Measurements from ENCODE around the gene NEGR1. TPM values are rescaled to one million over a fixed set of nuclear protein-coding genes. Genes with fewer than 3 reads are reported as not detected.

NEGR1 gene
- total RNA-seq, 4 donors from 2014 or later = 0.49 to 8.8 (median 2.7) TPM

DNA sequence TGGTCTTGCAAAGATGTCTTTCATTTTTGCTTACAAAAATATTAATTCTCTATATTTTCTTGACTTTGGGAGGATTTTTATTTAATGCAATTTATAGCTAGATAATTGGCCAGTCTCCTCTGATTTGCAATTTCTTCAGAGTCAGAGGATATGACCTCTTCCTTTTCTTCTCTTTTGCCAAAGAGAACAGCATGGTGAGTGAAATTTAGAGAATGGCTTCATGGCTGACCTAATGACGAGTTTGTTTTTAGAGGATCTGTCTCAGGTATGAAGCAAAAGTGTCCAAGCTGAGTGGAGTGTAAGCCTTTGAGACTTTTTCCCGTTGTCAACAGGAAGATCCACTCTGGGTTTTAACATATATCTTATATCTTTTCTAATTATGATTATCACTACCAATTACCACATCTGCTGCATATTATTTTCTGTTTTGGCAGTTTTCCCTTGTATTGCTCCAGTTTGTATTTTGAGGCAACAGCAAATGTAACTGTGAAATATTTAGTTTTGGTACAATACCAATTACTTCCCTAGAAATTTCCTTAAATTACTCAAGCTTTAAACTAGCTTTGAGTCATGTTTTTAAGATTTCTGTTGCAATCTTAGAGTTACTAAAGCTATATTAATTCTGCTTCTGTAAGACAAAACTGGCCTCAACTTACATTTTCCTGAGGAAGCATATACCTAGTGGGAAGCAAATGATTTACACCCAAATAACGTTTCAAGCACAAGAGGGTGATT is 868.7 kb downstream of the NEGR1 start:
- intact Hi-C loops (cut with DNase I) = no loop called here
- no peak for TF ChIP-seq POLR2A (IDR thresholded peaks at IDR 0.05)
- TF ChIP-seq, protein P1, sequence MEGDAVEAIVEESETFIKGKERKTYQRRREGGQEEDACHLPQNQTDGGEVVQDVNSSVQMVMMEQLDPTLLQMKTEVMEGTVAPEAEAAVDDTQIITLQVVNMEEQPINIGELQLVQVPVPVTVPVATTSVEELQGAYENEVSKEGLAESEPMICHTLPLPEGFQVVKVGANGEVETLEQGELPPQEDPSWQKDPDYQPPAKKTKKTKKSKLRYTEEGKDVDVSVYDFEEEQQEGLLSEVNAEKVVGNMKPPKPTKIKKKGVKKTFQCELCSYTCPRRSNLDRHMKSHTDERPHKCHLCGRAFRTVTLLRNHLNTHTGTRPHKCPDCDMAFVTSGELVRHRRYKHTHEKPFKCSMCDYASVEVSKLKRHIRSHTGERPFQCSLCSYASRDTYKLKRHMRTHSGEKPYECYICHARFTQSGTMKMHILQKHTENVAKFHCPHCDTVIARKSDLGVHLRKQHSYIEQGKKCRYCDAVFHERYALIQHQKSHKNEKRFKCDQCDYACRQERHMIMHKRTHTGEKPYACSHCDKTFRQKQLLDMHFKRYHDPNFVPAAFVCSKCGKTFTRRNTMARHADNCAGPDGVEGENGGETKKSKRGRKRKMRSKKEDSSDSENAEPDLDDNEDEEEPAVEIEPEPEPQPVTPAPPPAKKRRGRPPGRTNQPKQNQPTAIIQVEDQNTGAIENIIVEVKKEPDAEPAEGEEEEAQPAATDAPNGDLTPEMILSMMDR (IDR thresholded peaks at IDR 0.05) = no peak
- WGBS, 2 donors = 32 to 40% methylated on average over 3 of the region's 3 CpGs

DNA sequence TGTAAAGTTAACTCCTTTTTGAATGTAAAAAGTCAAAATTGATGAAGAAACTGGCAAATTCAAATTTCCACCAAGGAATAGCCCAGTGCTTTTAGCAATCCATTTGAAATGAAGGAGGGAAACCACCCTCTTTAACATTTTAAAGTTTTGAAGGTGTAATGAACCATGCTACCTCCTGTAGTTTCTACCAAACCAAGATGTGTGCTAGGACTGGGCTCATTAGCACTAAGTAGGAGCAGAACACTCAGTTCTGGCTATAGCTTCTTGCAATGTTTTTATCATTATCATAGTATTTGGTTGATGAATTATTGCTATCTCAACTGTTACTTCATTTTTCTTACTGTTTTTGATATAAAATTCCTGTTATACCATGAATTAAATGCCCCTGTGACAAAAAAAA is 882.3 kb downstream of the NEGR1 start:
- intact Hi-C loops (cut with DNase I) = no loop called here

More for the DNA sequence above, 868.7 kb downstream of the NEGR1 start:
- Histone ChIP-seq H3K27me3 (no peaks in the 10 kb centered on the region), H3K4me1 (no peaks in the 10 kb centered on the region), H3K9me3 (no peaks in the 10 kb centered on the region), H3K4me3 (no peak overlapping the region), H3K36me3 (no peaks in the 10 kb centered on the region), H3K27ac (no peak overlapping the region)
- no peak for DNase-seq

DNA sequence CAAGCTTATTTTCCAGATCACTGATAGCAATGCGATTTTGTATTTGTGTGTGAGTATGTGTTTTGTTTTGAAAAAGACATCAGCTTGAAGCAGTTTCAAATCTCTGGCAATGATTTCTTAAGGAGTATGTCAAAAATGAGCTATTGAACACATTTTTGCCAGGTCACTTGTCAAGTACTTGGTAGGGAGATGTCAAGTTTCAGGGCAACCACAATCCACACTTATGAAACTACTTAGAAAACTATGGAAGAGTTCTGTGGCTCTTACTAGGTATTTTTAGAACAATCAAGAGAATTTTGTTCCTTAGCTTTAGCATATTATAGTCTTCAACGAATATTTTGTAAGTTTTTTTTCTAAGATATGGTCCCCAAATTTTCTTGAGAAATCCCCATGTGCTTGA is 882.7 kb downstream of the NEGR1 start:
- DNase-seq = no peak
- Histone ChIP-seq H3K36me3 (no peaks in the 10 kb centered on the region), H3K27me3 (no peaks in the 10 kb centered on the region), H3K4me3 (no peak overlapping the region), H3K9me3 (peaks cover 0 to 4% (median 0%) of the 10 kb centered on the region in 3 donors), H3K4me1 (no peaks in the 10 kb centered on the region), H3K27ac (no peak overlapping the region)
- WGBS, 2 donors = 39 to 41% methylated on average over 2 of the region's 2 CpGs
- TF ChIP-seq, protein P1 (IDR thresholded peaks at IDR 0.05) = no peak
- no peak for TF ChIP-seq POLR2A (IDR thresholded peaks at IDR 0.05)
- intact Hi-C loops (cut with DNase I) = no loop called here

More for the DNA sequence above, 882.3 kb downstream of the NEGR1 start:
- Histone ChIP-seq H3K27ac (no peak overlapping the region), H3K4me3 (no peak overlapping the region), H3K36me3 (no peaks in the 10 kb centered on the region), H3K9me3 (peaks cover 0 to under 1% (median 0%) of the 10 kb centered on the region in 3 donors), H3K4me1 (no peaks in the 10 kb centered on the region), H3K27me3 (no peaks in the 10 kb centered on the region)
- TF ChIP-seq POLR2A (IDR thresholded peaks at IDR 0.05) = no peak
- TF ChIP-seq, protein P1 (IDR thresholded peaks at IDR 0.05) = no peak
- DNase-seq = no peak

- DNase-seq = no peak
- H3K27me3 ChIP-seq = no peaks in the 10 kb centered on the region
- peaks cover 0 to 17% (median 2%) of the 10 kb centered on the region in 3 donors for H3K9me3 ChIP-seq
- intact Hi-C loops (cut with DNase I) = no loop called here
- no peaks in the 10 kb centered on the region for H3K4me1 ChIP-seq
- H3K36me3 ChIP-seq = no peaks in the 10 kb centered on the region
- TF ChIP-seq, protein P1 (IDR thresholded peaks at IDR 0.05) = no peak
- no peak for TF ChIP-seq POLR2A (IDR thresholded peaks at IDR 0.05)
- H3K4me3 ChIP-seq = no peak overlapping the region
- no peak overlapping the region for H3K27ac ChIP-seq
Measured at GRCh38 chr1:71393301-71393700, 889.0 kb downstream of the NEGR1 start.

DNA sequence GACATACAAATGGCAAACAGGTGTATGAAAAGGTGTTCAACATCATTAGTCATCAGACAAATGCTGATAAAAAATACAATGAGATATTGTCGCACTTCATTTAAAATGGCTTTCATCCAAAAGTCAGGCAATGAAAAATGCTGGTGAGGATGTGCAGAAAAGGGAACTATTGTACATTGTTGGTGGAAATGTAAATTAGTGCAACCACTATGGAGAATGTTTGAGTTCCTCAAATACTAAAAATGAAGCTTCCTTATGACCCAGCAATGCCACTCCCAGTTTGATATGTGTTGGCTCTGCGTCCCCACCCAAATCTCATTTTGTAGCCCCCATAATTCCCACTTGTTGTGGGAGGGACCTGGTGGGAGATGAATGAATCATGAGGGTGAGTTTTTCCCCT is 891.8 kb downstream of the NEGR1 start:
- 73 to 78% methylated on average over 2 of the region's 2 CpGs for WGBS, 2 donors
- DNase-seq = no peak

More for the DNA sequence above, 891.8 kb downstream of the NEGR1 start:
- Histone ChIP-seq H3K4me3 (no peak overlapping the region), H3K9me3 (peaks cover 0 to 17% (median 5%) of the 10 kb centered on the region in 3 donors), H3K4me1 (no peaks in the 10 kb centered on the region), H3K27ac (no peak overlapping the region), H3K36me3 (no peaks in the 10 kb centered on the region), H3K27me3 (no peaks in the 10 kb centered on the region)
- TF ChIP-seq, protein P1 (IDR thresholded peaks at IDR 0.05) = no peak
- TF ChIP-seq POLR2A (IDR thresholded peaks at IDR 0.05) = no peak
- intact Hi-C loops (cut with DNase I) = no loop called here
